ENCODE data around the gene RERE.
"Not testable (repeated sequence)": the region's sequence is repeated elsewhere in the genome, so short reads cannot be mapped to it uniquely, and the experiment has no call there.

Gene RERE

DNA sequence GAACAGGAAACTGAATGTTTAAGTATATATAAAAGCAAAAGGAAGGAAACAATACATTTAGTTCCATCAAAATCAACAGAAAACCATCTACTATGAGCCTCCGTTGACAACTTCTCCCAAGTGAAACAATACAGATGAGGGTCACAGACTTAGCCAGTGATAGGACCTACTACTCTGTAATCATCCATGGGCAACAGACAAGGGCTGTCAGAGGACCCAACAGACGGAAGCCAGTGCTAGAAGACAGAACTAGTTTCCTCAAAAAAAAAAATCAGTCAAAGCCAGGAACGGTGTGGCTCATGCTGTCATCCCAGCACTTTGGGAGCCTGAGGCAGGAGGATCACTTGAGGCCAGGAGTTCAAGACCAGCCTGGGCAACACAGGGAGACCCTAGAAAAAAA, 20.6 kb downstream of the RERE start:
- DNase-seq = no peak

DNA sequence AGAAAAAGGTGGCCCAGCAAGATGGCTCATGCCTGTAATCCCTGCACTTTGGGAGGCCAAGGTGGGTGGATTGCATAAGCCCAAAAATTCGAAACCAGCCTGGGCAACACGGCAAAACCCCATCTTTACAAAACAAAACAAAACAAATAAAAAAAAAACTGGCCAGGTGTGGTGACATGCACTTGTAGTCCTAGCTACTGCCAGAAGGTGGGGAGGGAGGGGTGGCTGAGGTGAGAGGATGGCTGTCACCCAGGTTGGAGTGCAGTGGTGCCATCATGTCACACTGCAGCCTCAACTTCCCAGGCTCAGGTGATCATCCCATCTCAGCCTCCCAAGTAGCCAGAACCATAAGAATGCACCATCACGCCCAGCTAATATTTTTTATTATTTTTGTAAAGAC, 22.8 kb downstream of the RERE start:
- no peak for DNase-seq

DNA sequence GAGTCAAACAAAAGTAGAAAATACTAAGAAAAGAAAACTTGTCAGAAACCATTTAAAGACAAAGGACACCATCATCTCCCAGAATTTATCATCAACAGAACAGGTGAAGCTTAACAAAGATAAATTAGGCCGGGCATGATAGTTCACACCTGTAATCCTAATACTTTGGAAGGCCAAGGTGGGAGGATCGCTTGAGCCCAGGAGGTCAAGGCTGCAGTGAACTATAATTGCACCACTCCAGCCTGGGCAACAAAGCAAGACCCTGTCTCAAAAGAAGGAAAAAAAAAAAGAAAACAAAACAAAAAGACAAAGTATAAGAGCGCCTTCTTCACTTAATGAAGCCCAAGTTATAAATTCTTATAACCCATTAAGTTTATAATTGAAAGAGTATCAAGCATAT, 25.6 kb downstream of the RERE start:
- DNase-seq = no peak

DNA sequence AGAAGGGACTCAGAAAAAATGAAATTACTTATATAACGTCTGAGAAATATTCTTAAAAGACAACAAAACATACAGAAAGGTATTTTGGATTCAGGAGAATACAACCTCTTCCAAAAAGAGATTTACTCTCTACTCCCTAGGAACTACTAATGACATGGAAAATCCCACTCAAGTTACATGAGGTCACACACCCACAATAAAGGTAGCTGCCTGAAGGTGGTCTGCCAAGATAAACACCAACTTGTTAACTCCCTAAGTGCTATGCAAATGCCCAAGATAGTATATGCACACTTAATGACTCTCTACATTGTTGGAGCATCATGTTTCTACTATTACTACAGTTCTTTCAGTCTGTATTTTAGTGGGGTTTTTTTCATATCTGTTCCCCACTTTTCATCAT, 26.5 kb downstream of the RERE start:
- DNase-seq = no peak

DNA sequence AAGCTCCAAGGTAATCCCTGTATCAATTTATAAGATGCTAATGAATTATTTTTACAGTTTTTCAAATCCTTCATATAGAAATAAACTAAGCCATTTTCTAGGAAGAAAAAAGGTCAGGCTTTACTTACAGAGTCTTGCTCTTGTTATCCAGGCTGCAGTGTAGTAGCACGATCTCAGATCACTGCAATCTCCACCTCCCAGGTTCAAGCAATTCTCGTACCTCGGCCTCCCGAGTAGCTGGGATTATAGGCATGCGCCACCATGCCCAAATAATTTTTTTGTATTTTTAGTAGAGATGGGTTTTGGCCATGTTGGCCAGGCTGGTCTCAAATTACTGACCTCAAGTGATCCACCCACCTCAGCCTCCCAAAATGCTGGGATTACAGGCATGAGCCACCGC, 27.0 kb downstream of the RERE start:
- DNase-seq = no peak

DNA sequence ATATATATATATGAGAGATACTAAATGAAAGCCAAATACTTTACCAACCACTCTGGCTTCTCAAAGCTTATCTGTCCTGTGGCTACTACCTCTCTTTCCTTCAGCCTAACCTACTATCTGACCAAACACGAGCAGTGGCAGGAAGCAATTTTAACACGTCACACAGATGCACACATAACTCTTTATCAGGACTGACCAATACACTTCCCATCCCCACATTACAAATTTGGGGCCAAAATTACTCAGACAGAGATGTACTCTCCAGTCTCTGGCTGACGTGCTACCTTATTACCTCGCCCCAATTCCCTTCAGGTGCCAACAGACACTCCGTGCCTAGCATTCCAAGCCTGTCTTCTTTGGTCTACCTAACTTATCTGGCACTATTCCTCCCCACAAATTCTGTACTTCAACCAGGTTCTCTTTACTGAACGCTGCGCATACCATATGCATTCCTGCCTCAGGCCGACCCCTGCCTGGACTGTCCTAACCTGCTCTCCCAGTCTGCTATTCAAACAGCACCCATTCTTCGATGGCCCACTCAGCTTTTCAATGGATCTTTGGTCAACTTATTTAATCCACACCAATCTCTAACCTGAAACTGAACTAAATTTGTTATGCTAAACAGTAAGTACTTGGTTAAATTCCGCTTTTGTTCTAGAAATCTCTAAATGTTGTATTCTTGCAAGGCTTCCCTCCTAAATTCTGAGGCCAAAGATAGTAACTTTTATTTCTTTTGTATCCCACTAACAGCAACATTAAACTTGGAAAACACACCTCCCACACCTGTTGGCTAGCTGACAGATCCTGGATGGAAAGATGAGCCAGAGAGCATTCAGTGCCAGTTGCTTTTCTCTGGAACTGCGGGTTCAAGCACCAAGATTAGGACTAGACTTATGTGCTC, 27.9 kb downstream of the RERE start:
- DNase-seq = no peak

DNA sequence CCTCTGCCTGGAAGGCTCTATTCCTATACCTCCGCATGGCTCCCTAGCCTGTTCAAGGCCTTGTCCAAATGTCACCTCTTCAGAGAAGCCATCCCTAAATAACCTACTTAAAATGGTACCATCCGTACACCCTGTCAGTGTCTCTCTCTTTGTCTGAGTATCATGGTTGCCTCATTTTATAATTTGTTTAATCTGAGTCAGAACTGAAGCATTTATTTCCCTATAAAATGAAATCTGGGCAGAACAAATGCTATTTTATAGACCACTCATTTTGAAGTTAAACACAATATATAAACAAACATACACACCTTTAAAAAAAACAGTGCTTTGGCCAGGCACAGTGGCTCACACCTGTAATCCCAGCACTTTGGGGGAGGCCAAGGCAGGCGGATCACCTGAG, 30.2 kb downstream of the RERE start:
- no peak for DNase-seq

DNA sequence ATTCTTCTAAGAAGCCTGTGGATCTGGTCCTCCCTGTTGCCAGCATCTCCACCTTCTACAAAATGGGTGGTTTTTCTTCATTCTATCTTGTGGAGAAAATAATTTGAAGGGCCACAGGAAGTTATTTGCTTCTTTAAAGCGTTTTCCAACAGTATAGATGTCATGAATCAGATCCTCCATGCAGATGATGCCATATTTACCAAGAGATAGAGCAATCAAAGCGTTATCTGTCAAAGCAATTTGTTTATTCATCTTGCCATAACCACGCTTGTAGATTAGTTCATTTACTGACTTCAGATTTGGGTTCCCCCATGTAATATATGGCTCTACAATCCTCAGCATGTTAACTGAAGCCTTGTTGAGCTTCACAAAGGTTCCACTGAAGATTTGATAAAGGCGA, 31.2 kb downstream of the RERE start:
- not testable (repeated sequence) for DNase-seq

DNA sequence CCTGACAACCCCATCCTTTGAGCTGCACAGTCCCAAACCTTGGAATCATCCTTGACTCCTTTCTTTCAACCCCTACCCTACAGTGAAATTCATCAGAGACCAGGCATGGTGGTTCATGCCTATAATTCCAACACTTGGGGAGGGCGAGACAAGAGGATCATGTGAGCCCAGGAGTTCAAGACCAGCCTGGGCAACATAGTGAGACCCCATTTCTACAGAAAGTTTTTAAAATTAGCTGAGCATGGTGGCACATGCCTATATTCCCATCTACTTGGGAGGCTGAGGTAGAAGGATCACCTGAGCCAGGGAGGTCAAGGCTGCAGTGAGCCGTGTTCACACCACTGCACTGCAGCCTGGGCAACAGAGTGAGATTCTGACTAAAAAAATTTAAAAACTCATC, 34.5 kb downstream of the RERE start:
- DNase-seq = no peak

DNA sequence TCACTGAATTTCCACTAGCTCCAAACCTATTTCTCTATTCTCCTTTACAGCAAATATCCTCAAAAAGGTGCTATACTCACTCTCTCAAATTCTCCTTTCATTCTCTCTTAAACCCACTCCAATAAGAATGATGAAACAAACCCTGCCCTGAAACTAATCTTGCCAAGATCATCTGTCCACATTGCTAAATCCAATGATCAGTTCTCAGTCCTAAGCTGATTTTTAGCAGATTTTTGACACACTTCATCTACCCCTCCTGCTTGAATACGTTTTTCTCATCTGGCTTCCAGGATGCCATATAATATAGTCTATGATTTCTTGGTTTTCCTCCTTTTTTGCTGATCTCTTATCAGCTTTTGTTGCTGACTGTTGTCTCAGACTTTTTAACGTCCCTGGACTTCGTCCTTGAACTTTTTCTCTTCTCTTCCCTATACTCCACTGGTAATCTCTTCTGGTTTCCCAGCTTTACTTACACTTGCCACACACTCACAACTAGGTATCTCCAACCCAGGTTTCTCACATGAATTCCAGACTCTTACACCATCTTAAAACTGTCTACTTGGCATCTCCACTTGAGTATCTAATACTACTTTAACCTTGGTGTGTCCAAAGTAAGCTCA, 35.3 kb downstream of the RERE start:
- DNase-seq = no peak

DNA sequence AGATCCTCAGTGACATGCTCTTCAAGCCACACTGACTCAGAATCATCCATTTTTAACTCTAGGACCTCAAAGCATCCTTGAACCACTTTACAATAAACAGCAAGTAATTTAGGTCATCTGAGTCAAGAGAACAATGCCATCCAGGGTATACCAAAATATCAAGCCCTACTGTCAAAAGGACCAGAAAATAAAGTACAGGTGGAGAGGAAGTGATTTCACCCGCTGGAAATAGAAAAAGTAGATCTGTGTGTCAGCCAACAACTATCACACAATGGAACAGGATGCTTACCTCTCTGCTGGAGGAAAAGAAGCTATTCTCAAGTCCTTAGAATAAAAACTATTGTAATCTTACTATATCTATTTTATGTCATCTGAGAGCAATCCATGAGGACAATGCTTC, 37.0 kb downstream of the RERE start:
- no peak for DNase-seq

DNA sequence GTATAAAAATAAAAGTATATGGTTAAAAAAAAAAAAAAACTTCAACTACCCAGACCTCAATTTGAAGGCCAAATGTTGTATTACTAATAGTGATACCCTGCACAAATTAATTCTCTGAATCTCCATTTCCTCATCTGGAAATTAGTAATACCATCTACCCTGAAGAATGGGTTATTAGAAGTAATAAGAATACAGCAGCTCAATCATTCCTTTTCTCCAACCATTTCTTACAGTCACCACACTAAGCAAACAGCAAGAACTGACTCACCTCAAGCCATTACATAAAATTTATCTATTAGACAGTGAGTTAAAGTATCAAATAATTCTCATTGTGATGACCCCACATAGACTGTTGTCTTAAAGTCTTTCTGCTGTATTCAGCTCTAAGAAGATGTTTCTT, 39.6 kb downstream of the RERE start:
- DNase-seq = no peak

DNA sequence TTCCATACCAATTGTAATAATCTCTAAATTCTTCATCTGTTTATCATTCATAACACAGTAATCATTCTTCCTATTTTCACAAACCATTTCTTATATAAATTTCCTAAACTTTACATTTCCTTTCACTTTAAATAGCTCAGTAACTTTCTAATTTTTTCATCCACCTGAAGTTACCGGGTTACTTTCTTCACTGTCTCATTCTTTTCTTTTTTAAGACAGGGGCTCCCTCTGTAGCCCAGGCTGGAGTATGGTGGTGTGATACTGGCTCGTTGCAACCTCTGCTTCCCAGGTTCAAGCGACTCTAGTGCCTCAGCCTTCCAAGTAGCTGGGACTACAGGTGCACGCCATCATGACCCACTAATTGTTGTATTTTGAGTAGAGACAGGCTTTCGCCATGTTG, 41.3 kb downstream of the RERE start:
- no peak for DNase-seq

DNA sequence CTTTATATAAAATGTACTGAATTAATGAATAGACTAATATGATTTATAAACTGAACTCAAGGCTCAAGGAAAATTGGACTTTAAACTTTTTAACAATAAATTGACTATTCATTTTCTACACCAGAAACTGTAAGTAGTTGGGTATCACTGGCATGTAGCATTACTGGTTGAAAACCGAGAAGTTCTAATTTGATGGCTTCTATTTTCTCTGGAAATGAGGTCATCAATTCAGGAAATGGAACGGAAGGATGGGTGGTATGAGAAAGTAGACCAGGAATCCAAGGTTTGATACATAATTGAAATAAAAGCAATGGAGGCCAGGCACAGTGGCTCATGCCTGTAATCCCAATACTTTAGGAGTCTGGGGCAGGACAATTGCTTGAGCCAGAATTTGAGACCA, 50.4 kb downstream of the RERE start:
- DNase-seq = no peak

DNA sequence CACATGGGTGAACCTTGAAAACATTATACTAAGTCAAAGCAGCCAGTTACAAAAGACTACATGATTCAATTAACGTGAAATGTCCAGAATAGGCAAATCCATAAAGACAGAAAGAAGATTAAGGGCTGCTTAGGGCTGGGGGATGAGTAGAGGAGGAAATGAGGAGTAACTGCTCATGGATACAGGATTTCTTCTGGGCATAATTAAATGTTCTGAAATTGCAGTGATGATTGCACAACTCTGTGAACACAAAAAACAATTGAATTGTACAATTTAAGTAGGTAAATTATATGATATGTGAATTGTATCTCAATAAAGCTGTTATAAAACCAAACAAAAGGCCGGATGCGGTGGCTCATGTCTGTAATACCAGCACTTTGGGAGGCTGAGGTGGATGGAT, 52.2 kb downstream of the RERE start:
- no peak for DNase-seq

DNA sequence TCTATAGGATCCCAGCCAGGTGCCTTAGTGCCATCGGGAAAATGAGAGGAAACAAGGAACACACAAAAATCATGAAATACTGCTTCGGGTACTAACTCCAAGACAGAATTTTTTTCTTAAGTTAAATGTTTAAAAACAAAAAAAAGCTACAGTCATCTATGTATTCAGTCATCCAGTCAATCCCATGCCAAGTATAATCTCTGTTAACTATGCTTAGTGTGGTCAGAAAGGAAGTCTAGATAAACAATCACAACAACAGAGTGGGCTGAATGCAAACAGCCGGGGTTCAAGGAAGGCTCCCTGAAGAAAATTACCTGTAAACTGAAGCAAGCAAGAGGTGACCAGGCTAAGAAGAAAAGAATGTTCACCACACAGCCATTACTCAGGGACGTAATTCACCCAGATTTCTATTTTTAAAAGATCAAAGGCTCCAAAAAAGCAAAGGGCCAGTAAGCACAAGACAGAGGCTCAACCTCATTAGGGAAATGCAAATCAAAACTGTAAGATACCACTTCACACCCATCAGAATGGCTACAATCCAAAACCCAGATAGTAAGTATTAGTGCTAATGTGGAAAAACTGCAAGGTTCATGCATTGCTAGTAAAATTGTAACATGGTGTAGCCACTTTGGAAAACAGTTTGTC, 53.0 kb downstream of the RERE start:
- no peak for DNase-seq

DNA sequence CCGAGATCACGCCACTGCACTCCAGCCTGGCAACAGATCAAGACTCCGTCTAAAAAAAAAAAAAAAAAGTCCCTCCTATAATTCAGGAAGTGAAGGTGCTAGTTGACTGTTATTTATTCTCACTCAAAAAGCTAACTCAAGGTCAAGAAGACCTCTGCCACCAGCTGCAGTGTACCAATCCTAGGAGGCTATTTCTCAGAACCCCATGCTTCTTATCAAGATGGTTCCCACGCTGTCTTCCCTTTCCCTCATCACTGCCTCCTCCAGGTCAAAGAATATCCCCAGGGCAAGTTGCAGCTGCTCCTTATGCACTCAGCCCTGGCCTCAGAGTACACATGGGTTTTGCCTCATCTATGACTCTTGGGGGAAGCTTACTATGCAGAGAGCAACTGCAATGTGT, 53.6 kb downstream of the RERE start:
- DNase-seq = no peak

DNA sequence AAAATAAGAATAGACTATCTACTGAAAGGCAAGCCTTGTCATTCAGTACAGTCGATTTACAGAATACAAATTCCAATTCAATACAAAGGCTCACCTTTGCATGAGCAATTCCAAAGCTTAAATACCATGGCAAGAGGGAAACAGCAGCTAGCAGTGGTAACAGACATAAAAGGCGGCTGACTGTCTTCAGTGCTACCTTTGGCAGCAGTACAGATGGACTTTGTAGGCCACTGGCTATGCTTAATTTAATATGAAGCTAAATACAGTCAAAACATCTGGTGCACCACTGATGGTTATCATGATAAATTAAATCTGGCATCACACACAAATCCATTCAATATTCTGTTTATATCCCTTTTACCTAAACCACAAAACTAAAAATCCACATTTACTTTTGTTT, 62.4 kb downstream of the RERE start:
- no peak for DNase-seq

DNA sequence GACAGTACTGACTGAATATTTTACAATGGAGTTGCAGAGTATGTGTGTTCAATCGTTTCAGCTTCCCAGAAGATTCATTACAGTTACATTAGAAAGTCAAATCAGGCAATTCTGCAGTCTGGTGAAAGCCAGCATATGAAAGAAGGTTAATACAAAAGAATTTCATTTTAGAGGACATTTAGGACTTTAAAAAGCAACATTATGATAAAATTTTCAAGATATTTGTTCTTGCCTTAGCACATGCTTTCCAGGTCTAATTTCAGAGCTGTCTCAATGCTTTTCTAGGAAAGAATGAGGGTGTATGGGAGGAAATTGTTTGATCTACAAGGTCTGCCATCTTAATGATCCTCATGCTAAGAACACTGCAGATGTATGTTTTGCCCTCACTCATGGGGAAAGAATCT, 63.2 kb downstream of the RERE start:
- no peak for DNase-seq

DNA sequence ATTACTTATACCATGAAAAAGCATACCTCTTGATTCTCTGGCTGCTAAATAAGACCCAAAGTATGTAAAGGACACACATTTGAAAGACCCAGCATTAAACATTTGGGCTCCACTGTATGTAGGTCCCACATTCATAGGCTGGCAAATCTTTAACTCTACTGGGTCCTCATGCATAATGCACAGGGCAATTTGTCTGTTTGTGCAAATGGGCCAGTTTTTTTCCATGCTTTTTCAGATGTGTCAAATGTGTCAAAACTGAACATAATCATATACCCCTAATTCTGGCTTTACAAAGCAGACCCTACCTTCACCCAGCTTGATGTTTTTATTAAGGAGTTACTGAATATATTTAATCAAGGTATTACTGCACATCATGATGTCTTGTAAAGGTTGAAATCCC, 63.7 kb downstream of the RERE start:
- DNase-seq = no peak

DNA sequence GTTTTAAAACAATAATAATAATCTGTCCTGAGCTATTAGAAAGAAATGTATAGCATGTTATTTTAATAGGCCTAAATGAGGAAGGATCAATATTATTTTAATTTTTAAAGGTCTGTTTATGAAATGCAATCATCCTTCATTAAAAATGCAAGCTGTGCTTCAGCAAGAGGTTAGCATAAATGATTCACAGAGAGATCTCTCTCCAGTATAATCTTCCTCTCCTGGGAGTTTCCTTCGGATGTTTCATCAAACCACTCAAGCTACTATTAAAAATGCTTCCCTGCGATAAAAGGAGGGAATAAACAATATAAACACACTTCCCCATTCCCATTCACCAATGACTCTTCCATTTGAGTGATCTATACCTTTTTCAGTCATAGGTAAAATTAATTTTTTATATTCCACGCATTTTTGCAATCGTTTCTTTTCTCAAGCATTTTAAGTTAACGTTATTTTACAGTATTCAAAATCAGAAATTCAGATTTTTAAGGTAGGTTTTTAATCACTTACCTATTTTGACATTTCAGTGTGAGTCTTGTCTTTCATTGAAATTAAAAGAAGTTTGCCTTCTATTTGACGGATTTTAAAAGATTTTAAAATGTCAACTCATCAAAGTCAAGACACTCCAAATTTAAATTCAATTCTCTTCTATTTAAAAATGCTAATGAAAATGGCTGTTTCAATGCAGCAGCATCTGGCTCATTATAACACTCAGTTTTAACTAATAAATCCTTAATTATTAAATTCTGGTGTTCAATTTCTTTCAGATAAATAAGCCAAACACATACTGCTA, 64.3 kb downstream of the RERE start:
- no peak for DNase-seq

DNA sequence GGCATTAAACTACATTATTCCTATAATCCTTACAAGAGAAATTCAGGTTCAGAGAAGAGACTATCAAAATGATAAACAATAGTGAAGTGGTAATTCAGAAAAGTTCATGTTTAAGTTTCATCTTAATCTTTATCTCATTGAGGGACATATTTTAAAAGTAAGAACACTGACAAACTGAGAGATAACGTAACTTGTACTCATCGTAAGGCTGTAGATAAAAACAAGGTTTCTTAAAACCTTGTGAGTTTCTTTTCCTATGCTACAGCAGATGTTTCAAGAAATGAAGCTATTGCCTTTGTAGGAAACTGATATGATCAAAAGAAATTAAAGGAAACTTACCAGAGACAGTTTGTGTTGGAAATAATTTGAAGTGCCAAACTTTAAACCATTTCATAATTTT, 65.0 kb downstream of the RERE start:
- no peak for DNase-seq

DNA sequence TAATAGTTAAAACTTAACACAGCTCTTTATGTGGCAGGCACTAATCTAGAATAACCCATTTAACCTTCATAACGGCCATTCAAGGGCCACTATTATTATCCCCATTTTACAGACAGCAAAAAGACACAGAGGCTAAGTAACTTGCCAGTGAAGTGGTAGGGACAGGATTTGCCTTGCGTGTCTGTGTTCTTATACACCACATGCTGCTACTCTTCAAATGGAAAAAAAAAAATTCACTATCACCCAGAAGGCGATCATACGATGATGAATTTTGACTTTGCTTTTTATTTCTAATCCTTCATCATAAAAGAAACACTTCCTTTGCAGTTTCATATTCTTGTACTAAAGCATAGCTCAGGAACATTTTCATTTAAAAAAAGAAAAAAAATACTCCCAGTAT, 65.5 kb downstream of the RERE start:
- no peak for DNase-seq
